ENCODE data around the gene PPP3CA.

Gene PPP3CA

DNA sequence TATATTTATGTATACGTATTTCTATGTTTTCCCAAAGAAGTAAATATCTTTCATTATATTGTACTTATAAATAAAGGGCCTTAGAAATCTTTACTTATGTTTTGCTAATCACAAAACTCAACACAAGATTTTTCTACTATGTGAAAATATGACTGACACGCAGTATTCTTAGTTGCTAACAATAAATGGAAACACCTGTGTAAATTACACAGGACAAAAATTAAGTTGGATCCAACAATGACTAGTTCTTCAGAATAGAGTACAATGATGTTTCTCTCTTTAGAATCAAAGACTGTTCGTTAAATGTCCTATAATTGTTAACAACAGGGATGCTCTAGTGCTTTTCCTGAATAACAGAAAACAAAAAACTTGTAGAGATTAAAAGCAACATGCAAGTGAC, 96.1 kb downstream of the PPP3CA start:
- Histone ChIP-seq H3K27me3 (ENCODE audit: insufficient read depth, poor library complexity, severe bottlenecking) (no peaks in the 10 kb centered on the region), H3K4me1 (ENCODE audit: insufficient read depth, poor library complexity, severe bottlenecking) (no peaks in the 10 kb centered on the region), H3K27ac (ENCODE audit: poor library complexity, severe bottlenecking) (no peak overlapping the region), H3K9me3 (ENCODE audit: severe bottlenecking) (no peaks in the 10 kb centered on the region), H3K4me3 (ENCODE audit: severe bottlenecking) (no peak overlapping the region), H3K36me3 (ENCODE audit: low read depth) (peaks cover 3% of the 10 kb centered on the region; the same call in 1 of the 2 replicates)
- no peak for DNase-seq (ENCODE audit: low spot score)
- no peak for ATAC-seq (ENCODE audit: low read depth)
- no peak for TF ChIP-seq CTCF (IDR thresholded peaks at IDR 0.05; ENCODE audit: poor library complexity, severe bottlenecking)

DNA sequence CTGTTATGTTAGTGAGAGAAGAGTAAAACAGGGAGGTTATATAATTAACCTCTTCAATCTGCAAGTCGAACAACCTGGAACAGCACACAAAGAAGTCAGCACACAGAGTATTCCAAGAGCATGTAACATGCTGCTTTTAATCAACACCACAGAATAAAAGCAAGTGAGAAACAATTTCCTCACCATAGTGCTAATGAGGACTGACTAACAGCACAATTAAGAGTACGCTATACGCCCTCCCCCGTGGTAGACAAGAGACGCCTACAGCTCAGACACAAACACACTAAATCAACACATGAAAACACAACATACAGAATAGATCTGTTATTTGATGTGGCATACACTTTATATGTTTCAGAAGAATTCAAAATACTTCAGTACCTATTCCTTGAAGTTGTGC, 103.0 kb downstream of the PPP3CA start:
- ATAC-seq (ENCODE audit: low read depth) (no peak), DNase-seq (ENCODE audit: low spot score) (no peak)
- no peak overlapping the region for H3K27ac ChIP-seq (ENCODE audit: poor library complexity, severe bottlenecking)
- H3K36me3 ChIP-seq (ENCODE audit: low read depth): peaks cover 2% of the 10 kb centered on the region; the same call in 1 of the 2 replicates
- H3K4me3 ChIP-seq (ENCODE audit: severe bottlenecking): no peak overlapping the region
- no peaks in the 10 kb centered on the region for H3K27me3 ChIP-seq (ENCODE audit: insufficient read depth, poor library complexity, severe bottlenecking)
- no peak for TF ChIP-seq CTCF (IDR thresholded peaks at IDR 0.05; ENCODE audit: poor library complexity, severe bottlenecking)
- no peaks in the 10 kb centered on the region for H3K9me3 ChIP-seq (ENCODE audit: severe bottlenecking)
- peaks cover 8% of the 10 kb centered on the region for H3K4me1 ChIP-seq (ENCODE audit: insufficient read depth, poor library complexity, severe bottlenecking)

- no peaks in the 10 kb centered on the region for H3K36me3 ChIP-seq (ENCODE audit: low read depth)
- ATAC-seq (ENCODE audit: low read depth) (peak; percentile 65), DNase-seq (ENCODE audit: low spot score) (no peak)
- peaks cover 20% of the 10 kb centered on the region for H3K4me1 ChIP-seq (ENCODE audit: insufficient read depth, poor library complexity, severe bottlenecking)
- no peaks in the 10 kb centered on the region for H3K27me3 ChIP-seq (ENCODE audit: insufficient read depth, poor library complexity, severe bottlenecking)
- H3K4me3 ChIP-seq (ENCODE audit: severe bottlenecking): no peak overlapping the region
- no peaks in the 10 kb centered on the region for H3K9me3 ChIP-seq (ENCODE audit: severe bottlenecking)
- H3K27ac ChIP-seq (ENCODE audit: poor library complexity, severe bottlenecking): no peak overlapping the region
- no peak for TF ChIP-seq CTCF (IDR thresholded peaks at IDR 0.05; ENCODE audit: poor library complexity, severe bottlenecking)
These were observed 104.9 kb downstream of the PPP3CA start for GRCh38 chr4:101242441-101242840.

DNA sequence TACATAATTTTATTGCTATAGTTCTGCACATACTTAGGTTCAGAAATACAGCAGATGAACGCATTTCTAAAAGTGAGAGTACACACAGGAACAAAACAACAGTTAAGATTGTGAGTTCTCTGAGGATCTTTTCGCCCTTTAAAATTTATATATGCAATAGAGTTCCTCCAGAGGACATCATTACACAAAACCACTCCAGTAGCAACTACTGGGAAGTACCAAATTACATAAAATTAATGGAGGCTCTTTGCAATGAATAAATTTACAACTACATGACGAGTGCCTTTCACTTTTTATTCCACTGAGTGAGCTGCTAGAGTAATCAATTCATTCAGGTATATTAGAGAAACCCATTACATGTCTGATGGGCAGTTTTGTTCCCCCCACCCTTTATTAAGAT, 107.2 kb downstream of the PPP3CA start:
- no peak for TF ChIP-seq CTCF (IDR thresholded peaks at IDR 0.05; ENCODE audit: poor library complexity, severe bottlenecking)
- no peak for ATAC-seq (ENCODE audit: low read depth)
- H3K36me3 ChIP-seq (ENCODE audit: low read depth): no peaks in the 10 kb centered on the region
- no peaks in the 10 kb centered on the region for H3K27me3 ChIP-seq (ENCODE audit: insufficient read depth, poor library complexity, severe bottlenecking)
- no peak for DNase-seq (ENCODE audit: low spot score)
- peak overlapping the region; percentile 18 for H3K27ac ChIP-seq (ENCODE audit: poor library complexity, severe bottlenecking)
- no peak overlapping the region for H3K4me3 ChIP-seq (ENCODE audit: severe bottlenecking)
- H3K4me1 ChIP-seq (ENCODE audit: insufficient read depth, poor library complexity, severe bottlenecking): peaks cover 20% of the 10 kb centered on the region
- no peaks in the 10 kb centered on the region for H3K9me3 ChIP-seq (ENCODE audit: severe bottlenecking)

- Histone ChIP-seq H3K4me3 (ENCODE audit: severe bottlenecking) (no peak overlapping the region), H3K36me3 (ENCODE audit: low read depth) (no peaks in the 10 kb centered on the region), H3K9me3 (ENCODE audit: severe bottlenecking) (no peaks in the 10 kb centered on the region), H3K27ac (ENCODE audit: poor library complexity, severe bottlenecking) (peak overlapping the region; percentile 18), H3K4me1 (ENCODE audit: insufficient read depth, poor library complexity, severe bottlenecking) (peaks cover 20% of the 10 kb centered on the region), H3K27me3 (ENCODE audit: insufficient read depth, poor library complexity, severe bottlenecking) (no peaks in the 10 kb centered on the region)
- DNase-seq (ENCODE audit: low spot score) (no peak), ATAC-seq (ENCODE audit: low read depth) (peak; percentile 36; the same call in 1 of the 3 replicates)
- no peak for TF ChIP-seq CTCF (IDR thresholded peaks at IDR 0.05; ENCODE audit: poor library complexity, severe bottlenecking)
These were observed 107.7 kb downstream of the PPP3CA start for GRCh38 chr4:101239665-101240064.

All from RWPE2 (cell line).